Measurements from ENCODE around the gene ETS2.
"Not testable (repeated sequence)": the region's sequence is repeated elsewhere in the genome, so short reads cannot be mapped to it uniquely, and the experiment has no call there.

ETS2 gene

GRCh38 chr21:38818325-38818723, 12.6 kb downstream of the ETS2 start:
- DNase-seq (ENCODE audit: low read depth in 2 of 2) = no peak

GRCh38 chr21:38819051-38819718, 13.5 kb downstream of the ETS2 start:
- no peak for DNase-seq (ENCODE audit: low read depth in 2 of 2)

GRCh38 chr21:38819719-38820159, 14.0 kb downstream of the ETS2 start:
- no peak for DNase-seq (ENCODE audit: low read depth in 2 of 2)

- DNase-seq (ENCODE audit: low read depth in 2 of 2) = no peak
Observed at GRCh38 chr21:38820471-38821239, 14.9 kb downstream of the ETS2 start.

- no peak for DNase-seq (ENCODE audit: low read depth in 2 of 2)
Observed at GRCh38 chr21:38821248-38821647, 15.5 kb downstream of the ETS2 start.

- DNase-seq (ENCODE audit: low read depth in 2 of 2) = no peak
Observed at GRCh38 chr21:38821959-38822682, 16.4 kb downstream of the ETS2 start.

GRCh38 chr21:38822778-38823238, 17.1 kb downstream of the ETS2 start:
- DNase-seq (ENCODE audit: low read depth in 2 of 2) = no peak

GRCh38 chr21:38823737-38824123, 18.0 kb downstream of the ETS2 start:
- DNase-seq (ENCODE audit: low read depth in 2 of 2) = no peak

GRCh38 chr21:38824124-38824822, 18.5 kb downstream of the ETS2 start:
- no peak for DNase-seq (ENCODE audit: low read depth in 2 of 2)

GRCh38 chr21:38825269-38825668, 19.5 kb downstream of the ETS2 start:
- no peak for DNase-seq (ENCODE audit: low read depth in 2 of 2)

GRCh38 chr21:38825921-38826320, 20.2 kb downstream of the ETS2 start:
- no peak for DNase-seq (ENCODE audit: low read depth in 2 of 2)

GRCh38 chr21:38828111-38828510, 22.4 kb downstream of the ETS2 start:
- DNase-seq (ENCODE audit: low read depth in 2 of 2) = not testable (repeated sequence)

- no peak for DNase-seq (ENCODE audit: low read depth in 2 of 2)
Observed at GRCh38 chr21:38830671-38831525, 25.2 kb downstream of the ETS2 start.

- DNase-seq (ENCODE audit: low read depth in 2 of 2) = no peak
Observed at GRCh38 chr21:38831526-38832467, 26.1 kb downstream of the ETS2 start.

GRCh38 chr21:38832664-38833063, 26.9 kb downstream of the ETS2 start:
- DNase-seq (ENCODE audit: low read depth in 2 of 2) = no peak

- no peak for DNase-seq (ENCODE audit: low read depth in 2 of 2)
Observed at GRCh38 chr21:38833117-38833516, 27.4 kb downstream of the ETS2 start.

- DNase-seq (ENCODE audit: low read depth in 2 of 2) = no peak
Observed at GRCh38 chr21:38834725-38835124, 29.0 kb downstream of the ETS2 start.

GRCh38 chr21:38837806-38838461, 32.2 kb downstream of the ETS2 start:
- no peak for DNase-seq (ENCODE audit: low read depth in 2 of 2)

GRCh38 chr21:38838598-38839327, 33.0 kb downstream of the ETS2 start:
- DNase-seq (ENCODE audit: low read depth in 2 of 2) = no peak

All from stimulated activated CD8-positive, alpha-beta memory T cell treated with anti-CD3 and anti-CD28 coated beads, Interleukin-2, amount 100 ng/mL, for 48 hours (primary cell).